ENCODE data around the gene MISP3.

DNA sequence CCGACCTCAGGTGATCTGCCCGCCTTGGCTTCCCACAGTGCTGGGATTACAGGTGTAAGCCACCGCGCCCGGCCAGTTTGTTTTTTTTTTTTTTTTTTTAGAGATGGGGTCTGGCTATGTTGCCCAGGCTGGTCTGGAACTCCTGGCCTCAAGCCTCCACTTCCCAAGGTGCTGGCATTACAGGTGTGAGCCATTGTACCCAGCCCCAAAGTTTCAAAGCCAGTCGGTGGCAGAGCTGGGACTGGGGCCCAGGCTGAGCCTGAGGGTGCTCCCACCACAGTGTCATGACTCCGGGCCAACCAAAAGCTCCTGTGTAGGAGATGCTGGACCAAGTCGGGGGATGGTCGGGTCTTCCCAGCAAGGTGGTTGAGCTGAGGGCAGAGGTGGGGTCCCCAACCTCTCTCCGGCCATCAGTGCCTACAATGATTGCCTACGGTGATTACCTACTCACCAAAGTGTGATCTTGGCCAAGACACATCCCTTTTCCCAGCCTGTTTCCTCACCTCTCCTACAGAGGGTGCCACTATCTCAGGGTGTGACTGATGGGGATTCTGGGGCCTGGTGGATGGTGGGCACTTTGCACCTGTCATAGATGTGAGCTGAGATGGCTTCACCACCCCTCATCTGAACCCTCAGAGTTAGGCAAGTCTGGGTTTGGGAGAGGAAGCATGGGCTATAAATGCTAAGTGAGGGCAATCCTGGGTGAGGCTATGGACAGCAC, 23.8 kb downstream of the MISP3 start:
- peak; percentile 41 to 73 for TF ChIP-seq CTCF (conservative IDR thresholded peaks at IDR 0.05; ENCODE audit: low read depth in 2 of 2)
- no peak for TF ChIP-seq POLR2AphosphoS5 (IDR thresholded peaks at IDR 0.05; ENCODE audit: low read depth)
- no peak for TF ChIP-seq EZH2phosphoT487 (IDR thresholded peaks at IDR 0.05; ENCODE audit: unreplicated experiment)
- TF ChIP-seq JUNB (IDR thresholded peaks at IDR 0.05; ENCODE audit: unreplicated experiment) = no peak
- TF ChIP-seq REST (IDR thresholded peaks at IDR 0.05; ENCODE audit: unreplicated experiment) = no peak
- TF ChIP-seq STAT1 (IDR thresholded peaks at IDR 0.05; ENCODE audit: unreplicated experiment) = no peak

Data from GM23338 (cell line).